Esophagus squamous epithelium (tissue), 5 donors: ENCODE measurements around the gene DDO. TPM values are rescaled to one million over a fixed set of nuclear protein-coding genes. Genes with fewer than 3 reads are reported as not detected.

Experiments
- DNase-seq: peaks from one replicate; lab custom pipeline; 2025; lab: John Stamatoyannopoulos, UW
- H3K27ac ChIP-seq, 4 donors: fragments of 200-600 bp; sonication (generic); one replicate each; pipeline ENCODE4 v1.5.1; 2016 to 2019; ENCODE audit warnings: mild to moderate bottlenecking in 1 of 4
- H3K27me3 ChIP-seq, 4 donors: fragments of 200-600 bp; sonication (generic); 1 replicate in 3 of 4; 2 replicates in 1 of 4; pipeline versions ENCODE4 v1.5.1 to v1.6.0; 2017 to 2021; ENCODE audit warnings: antibody characterized with exemption in 1 of 4
- H3K36me3 ChIP-seq, 3 donors: fragments of 200-600 bp; sonication (generic); one replicate each; pipeline ENCODE4 v1.5.1; 2016 to 2019
- H3K4me1 ChIP-seq, 3 donors: fragments of 200-600 bp; sonication (generic); one replicate each; pipeline ENCODE4 v1.5.1; 2017 to 2019
- H3K4me3 ChIP-seq, 4 donors: fragments of 200-600 bp; sonication (generic); 1 replicate in 3 of 4; 2 replicates in 1 of 4; pipeline ENCODE4 v1.5.1; 2016 to 2019; ENCODE audit warnings: mild to moderate bottlenecking in 2 of 4, moderate library complexity in 1 of 4
- H3K9me3 ChIP-seq, 3 donors: fragments of 200-600 bp; sonication (generic); one replicate each; pipeline ENCODE4 v1.5.1; 2016 to 2019
- POLR2A ChIP-seq, 4 donors: fragments of 450-650 bp; IDR thresholded peaks; one replicate each; pipeline ENCODE4 v1.6.1; 2017; ENCODE audit warnings: antibody characterized with exemption in 4 of 4, mild to moderate bottlenecking in 4 of 4, moderate library complexity in 3 of 4
- WGBS, 2 donors: methylation state at CpG; one replicate each; pipeline ENCODE4 v1.1.5; 2018; 5-methylcytosine and 5-hydroxymethylcytosine counted together
- intact Hi-C: fragments of 100-400 bp; cut with DNase I; formaldehyde crosslinking; loops from one replicate; pipeline ENCODE4 v1.15.0; 2022
- total RNA-seq, 4 donors: library from RNA; depleted of rRNA; stranded (reverse); fragments of >200 nt; gene quantifications; one replicate each; pipeline ENCODE4 v1.1.0, GENCODE V29; 2016
- TF ChIP-seq, protein P1 (sequence below), 6 experiments: fragments of 450-650 bp in 4 of 6; fragments of 200-600 bp in 2 of 6; sonication (generic) in 2 of 6; IDR thresholded peaks; one replicate each; pipeline ENCODE4 v1.5.1; 2016 to 2019; ENCODE audit warnings: antibody characterized with exemption in 6 of 6, mild to moderate bottlenecking in 4 of 6, moderate library complexity in 4 of 6
- donor health status: DM: yes; HTN: yes; CAD: no.

Gene DDO
- total RNA-seq, 4 donors from 2014 or later, result 0.57 to 0.79 TPM; not detected in 2

DNA sequence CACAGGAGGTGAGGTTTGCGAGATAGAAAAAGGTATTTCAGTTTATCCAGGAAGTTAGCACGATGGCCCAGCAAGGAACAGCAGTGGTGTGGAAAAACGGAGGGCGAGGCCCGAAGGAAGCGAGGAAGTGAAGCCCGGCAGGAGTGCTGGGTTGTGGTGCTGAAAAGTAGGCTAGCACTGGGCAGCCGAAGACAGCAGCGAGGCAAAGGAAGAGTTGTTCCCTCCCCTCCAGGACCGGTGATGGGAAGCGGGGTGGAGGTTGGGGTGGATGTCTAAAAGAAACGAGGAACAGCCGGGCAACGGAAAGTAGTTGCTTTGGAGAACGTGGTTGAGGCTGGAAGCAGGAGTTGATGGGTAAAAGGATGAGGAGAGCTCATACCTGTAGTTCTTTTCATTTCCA lies 58.6 kb downstream of the DDO start:
- Histone ChIP-seq H3K27me3 (peaks cover 0 to 53% (median 2%) of the 10 kb centered on the region in 4 donors), H3K9me3 (no peaks in the 10 kb centered on the region), H3K36me3 (no peaks in the 10 kb centered on the region), H3K27ac (peak overlapping the region in 2 of 4 donors; percentile 86 to 92), H3K4me1 (peaks cover 0 to 39% (median 0%) of the 10 kb centered on the region in 3 donors), H3K4me3 (peak overlapping the region in 1 of 4 donors; percentile 70)
- 78 to 86% methylated on average over 15 of the region's 15 CpGs for WGBS, 2 donors
- DNase-seq, result no peak
- TF ChIP-seq POLR2A (IDR thresholded peaks at IDR 0.05), result no peak
- TF ChIP-seq, protein P1, sequence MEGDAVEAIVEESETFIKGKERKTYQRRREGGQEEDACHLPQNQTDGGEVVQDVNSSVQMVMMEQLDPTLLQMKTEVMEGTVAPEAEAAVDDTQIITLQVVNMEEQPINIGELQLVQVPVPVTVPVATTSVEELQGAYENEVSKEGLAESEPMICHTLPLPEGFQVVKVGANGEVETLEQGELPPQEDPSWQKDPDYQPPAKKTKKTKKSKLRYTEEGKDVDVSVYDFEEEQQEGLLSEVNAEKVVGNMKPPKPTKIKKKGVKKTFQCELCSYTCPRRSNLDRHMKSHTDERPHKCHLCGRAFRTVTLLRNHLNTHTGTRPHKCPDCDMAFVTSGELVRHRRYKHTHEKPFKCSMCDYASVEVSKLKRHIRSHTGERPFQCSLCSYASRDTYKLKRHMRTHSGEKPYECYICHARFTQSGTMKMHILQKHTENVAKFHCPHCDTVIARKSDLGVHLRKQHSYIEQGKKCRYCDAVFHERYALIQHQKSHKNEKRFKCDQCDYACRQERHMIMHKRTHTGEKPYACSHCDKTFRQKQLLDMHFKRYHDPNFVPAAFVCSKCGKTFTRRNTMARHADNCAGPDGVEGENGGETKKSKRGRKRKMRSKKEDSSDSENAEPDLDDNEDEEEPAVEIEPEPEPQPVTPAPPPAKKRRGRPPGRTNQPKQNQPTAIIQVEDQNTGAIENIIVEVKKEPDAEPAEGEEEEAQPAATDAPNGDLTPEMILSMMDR (IDR thresholded peaks at IDR 0.05), result no peak
- intact Hi-C loops, result no loop called here

DNA sequence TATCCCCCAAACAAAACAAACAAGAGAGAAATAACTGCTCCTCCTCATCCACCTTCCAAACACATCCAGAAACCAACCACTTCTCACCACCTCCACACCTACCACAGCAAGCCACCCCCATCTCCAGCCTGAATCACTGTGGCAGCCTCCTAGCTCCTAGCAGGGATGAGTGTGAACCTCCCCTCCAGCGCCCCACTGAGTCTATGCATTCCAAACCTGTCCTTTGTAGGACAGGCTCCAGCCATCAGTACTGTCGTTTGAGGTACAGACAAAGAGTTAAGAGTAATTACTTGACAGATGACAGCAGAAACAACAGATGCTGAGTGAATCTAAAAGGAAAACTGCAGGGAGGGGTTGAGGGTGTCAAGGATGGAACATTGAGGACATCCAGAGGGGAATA lies 59.6 kb downstream of the DDO start:
- intact Hi-C loops, result no loop called here
- H3K4me3 ChIP-seq, result no peak overlapping the region
- no peak for DNase-seq
- H3K36me3 ChIP-seq, result no peaks in the 10 kb centered on the region
- no peak overlapping the region for H3K27ac ChIP-seq
- WGBS, 2 donors, result 43 to 59% methylated on average over 2 of the region's 2 CpGs
- H3K27me3 ChIP-seq, result peaks cover 0 to 48% (median 2%) of the 10 kb centered on the region in 4 donors
- peaks cover 0 to 39% (median 0%) of the 10 kb centered on the region in 3 donors for H3K4me1 ChIP-seq
- TF ChIP-seq POLR2A (IDR thresholded peaks at IDR 0.05), result no peak
- TF ChIP-seq, protein P1 (IDR thresholded peaks at IDR 0.05), result no peak
- H3K9me3 ChIP-seq, result no peaks in the 10 kb centered on the region

DNA sequence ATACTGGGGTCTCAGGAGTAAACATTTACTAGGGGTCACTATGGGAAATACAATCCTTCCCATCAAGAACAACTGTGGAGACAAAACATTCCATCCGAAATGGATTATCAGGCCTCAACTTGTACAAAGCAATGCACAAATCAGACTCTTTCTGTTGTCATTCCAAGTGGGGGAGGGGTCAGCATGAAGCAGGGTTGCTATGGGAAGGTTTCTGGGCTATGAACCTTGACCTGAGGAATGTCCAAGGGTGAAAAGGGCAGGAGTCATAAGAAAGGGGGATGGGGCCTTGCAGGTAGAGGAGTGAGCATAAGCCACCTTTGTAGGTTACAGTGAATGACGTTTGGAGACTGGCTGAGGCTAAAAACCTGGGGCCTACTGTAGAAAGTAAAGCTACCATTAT lies 60.4 kb downstream of the DDO start:
- WGBS, 2 donors, result 48 to 63% methylated on average over 2 of the region's 2 CpGs
- no peak overlapping the region for H3K4me3 ChIP-seq
- H3K9me3 ChIP-seq, result no peaks in the 10 kb centered on the region
- H3K4me1 ChIP-seq, result peaks cover 0 to 39% (median 0%) of the 10 kb centered on the region in 3 donors
- no peak for TF ChIP-seq POLR2A (IDR thresholded peaks at IDR 0.05)
- TF ChIP-seq, protein P1 (IDR thresholded peaks at IDR 0.05), result no peak
- no peaks in the 10 kb centered on the region for H3K36me3 ChIP-seq
- intact Hi-C loops, result no loop called here
- no peak for DNase-seq
- H3K27me3 ChIP-seq, result peaks cover 0 to 44% (median 2%) of the 10 kb centered on the region in 4 donors
- H3K27ac ChIP-seq, result no peak overlapping the region

DNA sequence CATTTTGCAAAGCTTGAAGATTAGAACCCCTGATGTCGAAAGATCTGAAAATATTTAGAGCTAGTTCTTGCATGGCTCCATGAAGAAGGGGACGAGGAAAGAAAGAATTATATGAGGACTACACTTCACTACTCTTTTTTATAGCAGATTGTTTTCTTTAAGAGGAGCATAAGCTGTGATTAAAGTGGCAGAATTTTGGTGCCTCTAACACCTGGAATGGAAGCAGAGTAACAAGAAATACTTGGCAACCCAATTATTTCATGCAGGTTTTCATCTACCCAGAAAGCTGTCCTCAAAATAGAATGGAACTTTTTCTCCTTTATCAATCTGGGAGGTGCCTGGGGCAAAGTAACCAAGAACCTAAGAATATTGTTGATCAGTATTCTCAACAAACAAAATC lies 61.2 kb downstream of the DDO start:
- Histone ChIP-seq H3K9me3 (no peaks in the 10 kb centered on the region), H3K4me3 (no peak overlapping the region), H3K27me3 (peaks cover 0 to 35% (median 2%) of the 10 kb centered on the region in 4 donors), H3K27ac (no peak overlapping the region), H3K4me1 (peaks cover 0 to 43% (median 0%) of the 10 kb centered on the region in 3 donors), H3K36me3 (no peaks in the 10 kb centered on the region)
- DNase-seq, result no peak
- intact Hi-C loops, result no loop called here
- 89 to 92% methylated on average over 2 of the region's 2 CpGs for WGBS, 2 donors
- TF ChIP-seq, protein P1 (IDR thresholded peaks at IDR 0.05), result no peak
- no peak for TF ChIP-seq POLR2A (IDR thresholded peaks at IDR 0.05)

DNA sequence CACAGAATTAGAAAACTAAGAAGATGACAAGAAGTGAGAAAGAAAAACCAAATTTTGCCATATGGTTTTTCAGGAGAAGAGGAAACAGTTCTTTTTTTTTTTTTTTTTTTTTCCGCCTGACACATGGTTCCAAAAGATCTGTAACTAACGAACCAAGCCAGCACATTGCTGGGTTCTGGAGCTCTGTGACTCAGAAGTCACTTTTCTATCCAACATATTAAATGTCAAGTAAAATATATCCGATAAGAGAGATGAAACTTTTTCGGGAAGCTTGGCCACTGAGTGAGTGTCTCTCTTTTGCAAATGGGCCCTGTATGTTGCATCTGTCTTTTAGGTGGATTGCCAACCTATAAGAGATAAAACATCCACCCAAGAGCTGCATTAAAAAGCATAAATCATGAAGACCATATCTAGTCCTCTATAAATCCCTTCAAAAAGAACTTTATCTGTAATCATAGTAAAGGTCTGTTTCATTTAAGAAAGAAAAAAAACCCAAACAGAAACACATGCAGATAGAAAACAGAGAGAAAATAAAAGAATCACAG lies 61.8 kb downstream of the DDO start:
- H3K27ac ChIP-seq, result peak overlapping the region in 2 of 4 donors; percentile 32 to 63
- WGBS, 2 donors, result 60 to 71% methylated on average over 4 of the region's 4 CpGs
- H3K4me3 ChIP-seq, result no peak overlapping the region
- no peaks in the 10 kb centered on the region for H3K9me3 ChIP-seq
- intact Hi-C loops, result no loop called here
- peaks cover 0 to 29% (median 2%) of the 10 kb centered on the region in 4 donors for H3K27me3 ChIP-seq
- TF ChIP-seq, protein P1 (IDR thresholded peaks at IDR 0.05), result no peak
- TF ChIP-seq POLR2A (IDR thresholded peaks at IDR 0.05), result no peak
- DNase-seq, result no peak
- H3K4me1 ChIP-seq, result peaks cover 0 to 38% (median 0%) of the 10 kb centered on the region in 3 donors
- H3K36me3 ChIP-seq, result no peaks in the 10 kb centered on the region
